ENCODE results near the gene PGLYRP2.

DNA sequence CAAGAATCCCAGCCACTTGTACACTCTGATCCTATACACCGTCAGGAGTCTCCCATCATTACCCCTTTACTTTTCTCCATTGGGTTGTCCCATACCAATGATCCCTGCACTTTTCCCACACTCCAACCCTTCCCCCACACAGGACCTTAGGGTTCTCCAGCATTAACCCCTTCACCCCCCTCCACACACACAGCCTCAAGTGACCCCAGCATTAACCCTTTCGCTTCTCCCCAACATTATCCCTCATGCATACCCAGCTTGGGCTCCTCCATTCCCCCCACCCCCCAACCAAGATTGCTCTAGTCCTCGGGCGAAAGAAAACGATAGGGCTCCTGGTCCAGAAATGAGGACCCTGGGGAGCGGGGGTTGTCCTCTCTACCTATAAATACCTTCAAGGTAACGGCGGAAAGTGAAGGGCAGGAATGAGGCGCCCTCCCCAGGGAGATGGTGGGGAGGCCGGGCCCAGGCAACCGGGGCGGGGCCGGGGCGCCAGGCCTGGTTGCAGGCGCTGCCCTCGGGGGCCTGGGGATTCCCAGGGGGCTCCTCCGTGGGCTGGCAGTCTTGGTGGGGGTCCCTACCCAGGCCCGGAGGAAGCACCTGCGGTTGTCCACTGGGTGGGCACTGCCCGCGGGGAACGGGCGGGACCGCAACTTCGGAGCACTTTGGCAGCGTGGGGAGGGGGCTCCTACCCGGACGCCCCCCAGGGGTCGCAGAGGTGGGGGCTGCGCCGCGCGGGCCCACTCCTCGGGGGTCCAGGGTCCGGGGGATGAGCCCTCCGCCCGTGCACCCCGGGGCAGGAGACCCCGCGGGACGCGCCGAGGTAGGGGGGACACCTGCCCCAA lies 30.3 kb downstream of the PGLYRP2 start:
- TF ChIP-seq CTCF (IDR thresholded peaks at IDR 0.05), result peak in 1 of 4 experiments; percentile 10
- TF ChIP-seq POLR2AphosphoS5 (IDR thresholded peaks at IDR 0.05), result no peak
- no peak for TF ChIP-seq POLR2A (IDR thresholded peaks at IDR 0.05)

Data from prostate gland (tissue), 2 donors.